Stomach (tissue), 9 donors: Measurements from ENCODE around the gene OPCML. TPM values are rescaled to one million over a fixed set of nuclear protein-coding genes. Genes with fewer than 3 reads are reported as not detected.

Experiments used
- DNase-seq, 2 donors: peaks; one replicate each; pipeline versions ENCODE4 v3.0.0 to v3.0.0-alpha.2; 2013 to 2019
- H3K27ac ChIP-seq, 5 donors: fragments of 200-600 bp in 4 of 5; sonication (generic) in 4 of 5; one replicate each; pipeline ENCODE4 v1.5.1; 2013 to 2019; ENCODE audit warnings: mild to moderate bottlenecking in 1 of 5, moderate library complexity in 1 of 5
- H3K27me3 ChIP-seq, 3 donors: fragments of 200-600 bp; sonication (generic); one replicate each; pipeline ENCODE4 v1.5.1; 2017 to 2019; ENCODE audit warnings: mixed run types in 1 of 3
- H3K36me3 ChIP-seq, 4 donors: fragments of 200-600 bp; sonication (generic); 1 replicate in 3 of 4; 2 replicates in 1 of 4; pipeline ENCODE4 v1.5.1; 2016 to 2019
- H3K4me1 ChIP-seq, 4 donors: fragments of 200-600 bp; sonication (generic); one replicate each; pipeline ENCODE4 v1.5.1; 2016 to 2019
- H3K4me3 ChIP-seq, 4 donors: fragments of 200-600 bp; sonication (generic) in 3 of 4; one replicate each; pipeline ENCODE4 v1.5.1; 2016 to 2019; ENCODE audit warnings: mild to moderate bottlenecking in 1 of 4
- H3K9me3 ChIP-seq, 4 donors: fragments of 200-600 bp; sonication (generic); one replicate each; pipeline ENCODE4 v1.5.1; 2016 to 2019
- CTCF ChIP-seq, 7 experiments: fragments of 450-650 bp in 4 of 7; fragments of 200-600 bp in 3 of 7; sonication (generic) in 3 of 7; IDR thresholded peaks; one replicate each; pipeline ENCODE4 v1.5.1; 2016 to 2019; ENCODE audit warnings: antibody characterized with exemption in 7 of 7, control low read depth in 2 of 7, mild to moderate bottlenecking in 1 of 7
- EP300 ChIP-seq: sonication (generic); formaldehyde crosslinking; IDR thresholded peaks from one replicate; pipeline ENCODE4 v1.6.1; 2017; ENCODE audit warnings: antibody characterized with exemption
- POLR2A ChIP-seq, 4 donors: fragments of 450-650 bp; IDR thresholded peaks; one replicate each; pipeline ENCODE4 v1.6.1; 2016; ENCODE audit warnings: antibody characterized with exemption in 4 of 4, control low read depth in 2 of 4, mild to moderate bottlenecking in 1 of 4, moderate library complexity in 1 of 4
- POLR2AphosphoS5 ChIP-seq, 3 donors: sonication (generic); formaldehyde crosslinking; IDR thresholded peaks; one replicate each; pipeline ENCODE4 v1.6.1; 2016; ENCODE audit warnings: antibody characterized with exemption in 3 of 3
- WGBS, 5 donors: extraction: QIAGEN DNeasy Blood & Tissue Kit in 3 of 5; methylation state at CpG; one replicate each; pipeline versions ENCODE4 v1.1.5 to v1.1.7; 2013 to 2018; 5-methylcytosine and 5-hydroxymethylcytosine counted together
- intact Hi-C: fragments of 100-400 bp; cut with DNase I; formaldehyde crosslinking; loops from one replicate; pipeline ENCODE4 v1.15.1; 2023; ENCODE audit warnings: low total_unique reads
- polyA plus RNA-seq, 3 donors: library from polyadenylated mRNA; stranded (reverse); fragments of 200-250 nt; gene quantifications; one replicate each; pipeline ENCODE4 v1.2.3, GENCODE V29; 2013
- total RNA-seq, 5 donors: library from RNA; depleted of rRNA; stranded (reverse); fragments of >200 nt; gene quantifications; one replicate each; pipeline versions ENCODE4 v1.1.0 to v1.2.3, GENCODE V29; 2014 to 2016
- donor health status: healthy with polysubstance abuse.
- donor health status: Bipolar disorder and iron deficiency.
- donor health status: healthy.

Gene OPCML
- total and polyA plus RNA-seq, 8 donors, result 0.03 to 0.92 (median 0.55) TPM; not detected in 3

- Histone ChIP-seq H3K4me3 (no peak overlapping the region), H3K27me3 (no peaks in the 10 kb centered on the region), H3K36me3 (no peaks in the 10 kb centered on the region), H3K9me3 (no peaks in the 10 kb centered on the region), H3K27ac (no peak overlapping the region), H3K4me1 (peaks cover 0 to 7% (median 2%) of the 10 kb centered on the region in 4 donors)
- intact Hi-C loops, result no loop called here
- DNase-seq, result no peak
- TF ChIP-seq EP300, result no peak
- no peak for TF ChIP-seq POLR2A (IDR thresholded peaks at IDR 0.05)
These were observed 943.9 kb downstream of the OPCML start for GRCh38 chr11:132588366-132588765.

DNA sequence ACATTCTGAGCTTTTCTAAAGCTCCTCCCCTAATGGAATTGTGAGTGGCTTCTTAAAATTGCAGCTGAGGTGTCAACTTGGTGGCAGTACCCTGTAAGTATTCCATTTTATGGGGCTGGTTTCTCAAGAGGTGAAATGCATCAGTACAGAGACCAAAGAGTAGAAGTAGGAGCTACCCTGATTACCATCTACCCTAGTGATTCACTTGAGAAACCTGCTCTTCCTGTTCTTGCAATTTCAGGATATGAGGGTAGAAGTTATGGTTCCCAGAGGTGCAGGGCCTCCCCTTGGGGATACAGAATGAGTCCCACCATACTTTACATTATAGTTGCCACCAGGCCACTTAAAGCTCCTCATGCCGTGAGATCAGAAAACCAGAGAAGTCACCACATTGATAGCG is 944.6 kb downstream of the OPCML start:
- H3K9me3 ChIP-seq, result no peaks in the 10 kb centered on the region
- intact Hi-C loops, result no loop called here
- no peaks in the 10 kb centered on the region for H3K27me3 ChIP-seq
- no peak overlapping the region for H3K27ac ChIP-seq
- peaks cover 0 to 7% (median 2%) of the 10 kb centered on the region in 4 donors for H3K4me1 ChIP-seq
- H3K4me3 ChIP-seq, result no peak overlapping the region
- no peaks in the 10 kb centered on the region for H3K36me3 ChIP-seq
- WGBS, 5 donors, result 86 to 98% (median 96%) methylated on average over 2 of the region's 2 CpGs
- TF ChIP-seq CTCF (IDR thresholded peaks at IDR 0.05) (no peak), POLR2AphosphoS5 (IDR thresholded peaks at IDR 0.05) (no peak), EP300 (no peak)
- no peak for DNase-seq

- H3K9me3 ChIP-seq, result no peaks in the 10 kb centered on the region
- DNase-seq, result peak in 1 of 2 donors; percentile 43
- H3K4me3 ChIP-seq, result no peak overlapping the region
- WGBS, 5 donors, result 16 to 37% (median 27%) methylated on average over 2 of the region's 2 CpGs
- no peaks in the 10 kb centered on the region for H3K27me3 ChIP-seq
- H3K4me1 ChIP-seq, result peaks cover 0 to 7% (median 2%) of the 10 kb centered on the region in 4 donors
- no peak overlapping the region for H3K27ac ChIP-seq
- no peak for TF ChIP-seq EP300
- TF ChIP-seq CTCF (IDR thresholded peaks at IDR 0.05), result no peak
- TF ChIP-seq POLR2A (IDR thresholded peaks at IDR 0.05), result no peak
- no peak for TF ChIP-seq POLR2AphosphoS5 (IDR thresholded peaks at IDR 0.05)
- H3K36me3 ChIP-seq, result no peaks in the 10 kb centered on the region
- intact Hi-C loops, result no loop called here
These were observed 945.5 kb downstream of the OPCML start for GRCh38 chr11:132586801-132587200.

- TF ChIP-seq EP300 (no peak), POLR2A (IDR thresholded peaks at IDR 0.05) (no peak), CTCF (IDR thresholded peaks at IDR 0.05) (no peak), POLR2AphosphoS5 (IDR thresholded peaks at IDR 0.05) (no peak)
- 83 to 90% (median 87%) methylated on average over 10 of the region's 10 CpGs for WGBS, 5 donors
- H3K36me3 ChIP-seq, result no peaks in the 10 kb centered on the region
- intact Hi-C loops, result no loop called here
- peaks cover 0 to 7% (median 0%) of the 10 kb centered on the region in 4 donors for H3K9me3 ChIP-seq
- no peak overlapping the region for H3K4me3 ChIP-seq
- no peaks in the 10 kb centered on the region for H3K4me1 ChIP-seq
- no peak overlapping the region for H3K27ac ChIP-seq
- H3K27me3 ChIP-seq, result no peaks in the 10 kb centered on the region
- no peak for DNase-seq
These were observed 952.5 kb downstream of the OPCML start for GRCh38 chr11:132579634-132580327.

- no peak for DNase-seq
- Histone ChIP-seq H3K27me3 (no peaks in the 10 kb centered on the region), H3K9me3 (peaks cover 0 to 7% (median 0%) of the 10 kb centered on the region in 4 donors), H3K4me1 (no peaks in the 10 kb centered on the region), H3K4me3 (no peak overlapping the region), H3K36me3 (no peaks in the 10 kb centered on the region), H3K27ac (no peak overlapping the region)
- TF ChIP-seq CTCF (IDR thresholded peaks at IDR 0.05) (no peak), EP300 (no peak), POLR2A (IDR thresholded peaks at IDR 0.05) (no peak), POLR2AphosphoS5 (IDR thresholded peaks at IDR 0.05) (no peak)
- WGBS, 5 donors, result 83 to 94% (median 89%) methylated on average over 3 of the region's 3 CpGs
- intact Hi-C loops, result no loop called here
These were observed 953.2 kb downstream of the OPCML start for GRCh38 chr11:132579136-132579535.
